GM18498 (cell line): ENCODE data around the gene DOK4.
A peak's percentile ranks its signal among the peaks of the same experiment; 100 is the strongest.

Experiments used
- ATAC-seq: cut with Tn5 transposase; IDR thresholded peaks from one replicate; pipeline ENCODE4 v1.9.1; 2021; ENCODE audit warnings: mild to moderate bottlenecking, moderate library complexity; ENCODE audit not compliant: unreplicated experiment

Gene DOK4

DNA sequence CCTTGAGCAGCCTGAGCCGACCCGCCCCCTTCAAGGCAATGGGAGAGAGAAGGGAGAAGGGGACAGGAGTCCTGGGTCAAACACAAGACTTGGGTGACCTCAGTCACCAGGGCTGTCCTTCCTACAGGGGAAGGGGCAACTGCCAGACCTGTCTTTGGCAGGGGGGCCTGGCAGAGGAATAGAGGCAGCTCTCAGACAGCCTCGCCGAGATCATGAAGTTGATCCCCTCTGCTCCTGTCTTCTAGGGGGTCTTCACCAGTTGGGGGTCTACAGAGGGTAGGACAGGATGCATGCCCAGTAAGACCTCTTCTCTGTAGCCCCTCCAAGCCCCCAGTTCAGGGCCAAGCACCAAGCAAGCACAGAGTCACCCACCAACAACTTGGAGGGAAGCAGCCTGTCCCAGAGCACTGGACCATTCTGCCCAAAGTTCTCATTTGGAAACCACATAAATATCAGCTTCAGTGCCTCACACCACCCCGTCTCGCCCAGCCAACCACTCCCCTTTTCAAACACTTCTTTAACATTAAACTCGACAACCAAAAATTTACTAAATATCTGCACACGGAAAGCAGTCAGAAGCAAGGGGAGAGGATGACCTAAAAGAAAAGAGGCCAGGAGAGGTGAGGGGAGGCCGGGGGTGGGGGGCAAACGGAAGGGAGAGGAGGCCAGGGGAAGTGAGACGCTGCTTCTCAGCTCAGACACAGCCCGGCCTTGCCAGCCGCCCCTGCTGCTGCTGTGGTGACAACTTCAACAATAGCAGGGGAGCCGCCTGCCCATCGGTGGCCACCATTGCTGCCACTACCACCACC is 7.7 kb downstream of the DOK4 start:
- ATAC-seq = no peak

DNA sequence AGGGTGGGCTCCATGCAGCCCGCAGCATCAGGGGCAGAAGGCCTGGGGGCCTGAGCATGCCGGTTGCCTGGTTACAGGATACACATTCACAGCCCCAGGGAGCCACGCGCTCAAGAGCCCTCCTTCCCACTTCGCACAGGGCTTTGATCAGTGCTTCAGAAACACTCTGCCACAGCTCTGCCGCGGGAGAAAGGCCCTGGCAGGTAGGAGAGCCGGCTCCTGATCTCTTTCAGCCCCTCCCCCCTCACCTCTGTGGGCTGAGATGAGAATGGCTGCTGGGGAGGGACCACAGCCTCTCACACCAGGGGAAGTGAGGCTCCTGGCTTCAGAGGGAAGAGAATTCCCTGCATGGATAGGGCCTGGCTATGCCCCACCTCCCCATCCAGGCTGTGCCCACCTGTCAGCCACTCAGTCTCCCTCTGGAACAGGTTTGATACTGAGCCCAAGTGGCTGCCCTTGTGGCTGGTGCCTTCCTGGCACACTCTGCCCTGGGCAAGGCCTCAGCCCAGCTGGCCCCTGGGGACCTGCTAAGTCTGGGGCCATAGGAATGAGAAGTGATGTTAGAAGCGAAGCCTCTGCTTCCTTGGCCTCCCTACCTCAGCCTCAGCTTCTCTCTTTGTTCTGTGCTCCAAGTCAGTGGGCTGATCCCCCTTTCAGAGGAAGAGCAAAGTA is 8.6 kb downstream of the DOK4 start:
- ATAC-seq = no peak

DNA sequence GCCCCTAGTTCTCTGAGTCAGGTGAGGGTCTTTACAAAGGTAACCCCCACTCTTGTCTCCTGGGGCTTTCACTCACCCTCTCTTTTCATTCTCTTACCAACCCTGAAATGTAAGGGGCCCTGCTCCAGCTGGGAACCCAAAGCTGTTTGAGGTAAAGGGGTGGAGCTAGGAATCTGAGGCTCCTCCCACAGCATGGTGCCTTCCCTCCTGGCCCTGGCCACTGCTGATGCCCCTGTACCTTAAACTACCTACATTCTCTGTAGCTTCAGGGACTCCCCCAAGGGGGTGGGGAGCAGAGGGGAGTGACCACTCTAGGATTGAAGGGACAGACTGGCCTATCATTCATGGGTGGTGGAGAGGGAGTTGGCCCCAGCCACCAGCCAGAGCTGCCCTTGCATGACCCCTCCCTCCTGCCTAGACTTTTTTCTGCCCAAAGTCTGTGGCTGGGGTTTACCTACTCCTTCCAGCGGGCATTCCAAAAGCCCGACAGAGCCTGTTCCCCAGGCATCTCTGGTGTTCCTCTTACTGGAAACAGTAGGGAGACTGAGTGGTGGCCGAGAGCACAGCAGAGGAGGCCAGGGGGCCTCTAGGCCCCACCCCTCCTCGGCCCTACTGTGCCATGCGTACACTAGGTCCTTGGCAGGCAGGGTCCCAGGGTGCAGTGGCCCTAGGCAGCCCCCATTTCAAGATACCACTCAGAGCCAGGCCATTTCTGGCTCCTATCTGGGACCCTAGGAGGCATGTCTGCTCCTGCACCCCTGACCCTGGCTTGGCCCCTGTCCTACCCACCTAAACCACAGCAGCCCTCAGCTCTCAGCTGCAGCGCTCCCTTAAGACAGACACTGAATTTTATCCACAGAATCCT is 9.5 kb downstream of the DOK4 start:
- ATAC-seq = no peak

DNA sequence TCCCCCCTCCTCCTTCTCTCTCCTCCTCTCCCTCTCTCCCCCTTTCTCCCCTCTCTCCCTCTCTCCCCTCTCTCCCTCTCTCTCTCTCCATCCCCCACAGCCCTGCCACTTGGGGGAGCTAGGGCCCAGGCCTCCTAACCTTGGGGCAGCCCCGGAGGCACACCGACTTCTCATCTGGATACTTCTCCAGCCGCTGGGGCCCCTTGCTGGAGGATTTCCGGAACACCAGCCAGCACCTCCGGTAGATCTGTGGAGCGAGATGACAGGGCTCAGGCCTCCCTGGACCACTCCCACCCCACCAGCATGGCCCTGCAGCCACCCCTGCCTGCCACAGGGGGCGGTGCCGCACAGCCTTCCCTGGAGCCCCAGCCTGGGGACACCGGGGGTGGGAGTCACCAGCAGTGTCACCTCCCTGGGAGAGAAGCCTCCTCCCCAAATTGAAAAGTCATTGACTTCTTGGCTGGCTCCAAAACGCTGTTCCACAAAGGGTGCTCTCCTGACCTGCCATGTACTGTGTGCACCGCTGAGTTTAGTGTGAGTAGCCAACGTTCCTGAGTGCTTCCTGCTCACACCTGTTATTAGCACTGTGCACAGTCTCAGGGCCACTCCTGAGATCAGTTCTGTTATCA is 10.5 kb downstream of the DOK4 start:
- ATAC-seq = peak; percentile 86

DNA sequence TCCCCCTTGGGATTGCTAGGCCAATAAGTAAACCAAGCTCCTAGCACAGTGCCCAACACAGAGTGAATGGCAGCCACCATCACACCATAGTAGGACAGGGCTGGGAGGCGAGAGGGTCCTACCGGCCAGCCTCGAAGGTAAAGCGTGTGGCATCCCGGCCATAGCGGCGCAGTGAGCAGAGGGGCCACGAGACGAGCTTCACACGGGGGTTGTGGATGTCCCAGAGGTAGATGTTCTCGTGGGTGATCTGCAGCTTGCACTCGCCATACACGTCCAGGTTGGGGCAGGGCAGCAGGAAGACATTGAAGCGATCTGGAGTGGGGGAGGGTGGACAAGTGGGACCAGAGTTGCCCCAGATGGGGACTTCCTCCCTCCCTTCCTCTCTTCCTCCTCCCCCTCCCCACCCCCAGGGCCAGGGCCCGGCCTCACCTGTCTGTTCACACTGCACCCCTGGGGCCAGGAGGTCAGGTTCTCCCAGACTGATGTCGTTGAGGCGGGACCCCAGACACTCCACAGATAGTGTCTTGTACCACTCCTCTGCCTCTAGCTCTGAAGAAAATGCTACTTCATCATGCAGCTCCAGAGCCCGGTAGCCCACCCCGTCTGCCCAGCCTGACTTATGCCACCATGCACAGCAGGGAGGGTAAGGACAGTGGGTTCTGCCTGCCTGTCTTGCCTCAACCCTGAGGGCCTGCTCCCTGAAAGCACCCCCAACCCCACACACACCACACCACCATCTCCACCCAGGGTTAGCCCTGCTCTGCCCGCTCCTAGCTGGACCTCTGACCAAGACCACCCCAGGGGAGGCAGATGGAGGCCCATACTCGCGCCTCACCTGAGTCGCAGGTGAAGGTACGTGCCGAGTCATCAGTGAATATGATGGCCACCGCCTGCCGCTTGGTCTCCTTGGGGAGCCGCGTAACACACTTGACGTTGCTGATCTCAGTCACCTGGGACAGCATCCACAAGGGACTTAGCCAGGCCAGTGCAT is 11.3 kb downstream of the DOK4 start:
- no peak for ATAC-seq

DNA sequence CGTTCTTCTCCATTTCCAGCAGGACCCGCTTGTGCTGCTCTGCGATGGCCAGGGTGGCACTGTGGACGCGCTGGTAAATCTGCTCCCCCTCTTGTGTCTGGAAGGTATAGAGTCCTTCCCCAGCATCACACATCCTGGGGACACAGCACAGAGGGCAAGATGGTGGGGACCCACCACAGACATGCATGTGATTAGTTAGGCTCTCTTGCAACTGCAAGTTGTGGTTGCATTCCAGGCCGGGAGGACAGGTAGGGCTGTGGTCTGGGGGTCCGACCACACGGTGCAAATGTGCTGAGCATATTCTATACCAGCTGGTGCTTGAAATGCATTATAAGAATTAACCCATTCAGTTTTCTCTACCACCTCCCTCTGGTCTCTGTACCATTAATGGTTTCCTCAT is 12.4 kb downstream of the DOK4 start:
- no peak for ATAC-seq

DNA sequence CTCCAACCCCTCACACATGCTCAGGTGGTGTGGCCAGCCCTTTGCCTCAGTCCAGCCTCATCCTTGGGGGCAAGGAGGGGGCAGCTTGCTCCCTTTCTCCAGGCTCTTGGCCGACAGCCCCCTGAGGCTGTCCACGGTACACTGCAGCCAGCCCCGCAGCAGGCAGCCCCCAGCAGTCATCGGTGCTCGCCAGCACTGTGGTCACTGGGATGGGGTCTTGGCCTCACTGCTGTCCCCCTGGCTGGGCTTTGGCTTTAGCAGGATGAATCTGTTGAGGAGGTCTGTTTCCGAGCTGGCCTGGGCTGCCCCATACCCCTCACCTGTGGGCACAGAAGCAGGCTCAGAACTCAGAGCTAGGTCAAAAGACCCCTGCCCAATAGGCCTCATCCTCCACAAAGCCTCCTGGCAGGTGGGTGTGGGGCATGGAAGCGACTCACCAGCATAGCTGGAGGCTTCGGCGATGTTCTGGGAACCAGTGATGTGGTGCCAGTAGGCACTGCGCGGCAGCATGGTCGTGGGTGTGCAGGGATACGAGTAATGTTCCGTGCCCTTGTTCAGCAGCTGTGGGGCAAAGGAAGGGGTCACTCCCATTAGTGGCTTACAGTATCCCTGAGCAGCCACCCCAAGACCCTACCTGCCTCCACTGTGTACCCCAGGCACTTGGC is 13.0 kb downstream of the DOK4 start:
- no peak for ATAC-seq

DNA sequence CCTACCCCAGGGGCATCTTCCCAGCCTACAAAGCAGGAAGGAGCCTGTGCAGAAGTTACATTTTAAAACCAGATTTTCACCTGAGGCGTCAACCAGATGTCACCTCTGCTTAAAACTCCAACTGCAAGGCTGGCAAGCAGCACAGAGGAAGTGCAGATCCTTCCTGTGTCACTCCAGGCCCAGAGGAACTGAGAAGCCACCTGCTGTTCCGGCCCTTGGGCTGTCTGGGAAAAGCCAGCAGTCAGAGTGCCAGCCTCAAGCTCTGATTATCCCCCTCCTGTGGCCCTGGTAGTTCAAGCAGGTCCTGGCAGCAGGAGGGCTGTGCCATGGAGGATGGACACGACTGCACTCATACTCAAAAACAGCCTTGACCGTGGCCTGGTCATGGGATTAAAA is 13.6 kb downstream of the DOK4 start:
- no peak for ATAC-seq

DNA sequence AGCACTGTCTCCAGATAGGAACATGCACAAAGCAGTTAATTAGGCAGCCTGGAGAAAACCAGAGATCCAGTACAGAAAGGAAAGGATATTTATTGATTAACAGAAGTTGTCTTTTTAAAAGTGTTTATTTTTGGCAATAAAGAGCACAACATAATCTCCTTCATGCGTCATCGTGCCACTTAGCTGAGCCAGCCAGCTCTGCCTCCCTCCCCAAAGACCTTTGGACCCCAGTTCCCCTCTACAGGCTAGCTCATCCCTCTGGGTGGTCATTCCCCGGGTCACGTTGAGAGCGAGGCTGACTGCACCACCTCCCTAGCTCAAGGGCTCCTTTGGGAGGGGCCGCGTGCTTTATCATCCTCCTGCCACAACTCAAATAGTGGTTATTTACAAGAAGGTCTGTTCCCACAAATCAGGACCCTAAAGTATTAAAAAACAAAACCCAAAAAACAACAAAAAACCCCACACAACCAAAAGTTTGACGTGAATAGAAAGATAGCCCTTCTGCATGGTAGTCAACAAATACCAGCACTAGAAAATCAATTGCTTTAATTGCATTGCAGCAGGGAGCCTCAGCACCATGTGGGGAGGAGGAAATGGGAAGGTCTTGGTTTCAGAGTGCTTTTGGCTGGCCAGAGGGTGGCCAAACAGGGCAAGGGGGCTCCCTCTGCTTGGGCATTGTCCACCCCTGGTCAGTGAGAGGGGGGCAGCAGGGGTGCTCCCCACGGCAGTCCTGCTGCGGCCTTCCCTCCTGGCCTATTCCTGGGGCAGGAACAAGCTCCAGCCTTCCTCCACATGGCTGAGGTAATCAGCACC is 14.2 kb downstream of the DOK4 start:
- no peak for ATAC-seq

DNA sequence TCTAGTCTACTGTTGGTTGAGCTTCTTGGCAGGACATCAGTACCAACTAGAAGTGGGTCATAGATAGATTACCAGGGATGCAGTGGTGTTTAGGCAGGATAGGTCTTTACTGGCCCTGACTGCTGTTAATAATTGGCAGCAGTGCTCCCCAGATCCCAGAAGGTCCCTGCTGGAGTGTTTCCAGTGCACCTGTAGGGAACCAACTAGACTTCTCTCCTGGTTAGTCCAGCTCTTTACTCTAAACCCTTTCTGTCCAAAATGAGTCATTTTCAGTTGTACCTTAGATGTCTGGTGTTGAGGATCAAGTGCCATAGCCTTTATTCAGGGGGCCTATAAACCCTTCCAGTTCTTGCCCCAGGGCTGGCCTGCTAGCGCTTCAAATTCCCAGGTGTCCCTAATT is 15.1 kb downstream of the DOK4 start:
- no peak for ATAC-seq

DNA sequence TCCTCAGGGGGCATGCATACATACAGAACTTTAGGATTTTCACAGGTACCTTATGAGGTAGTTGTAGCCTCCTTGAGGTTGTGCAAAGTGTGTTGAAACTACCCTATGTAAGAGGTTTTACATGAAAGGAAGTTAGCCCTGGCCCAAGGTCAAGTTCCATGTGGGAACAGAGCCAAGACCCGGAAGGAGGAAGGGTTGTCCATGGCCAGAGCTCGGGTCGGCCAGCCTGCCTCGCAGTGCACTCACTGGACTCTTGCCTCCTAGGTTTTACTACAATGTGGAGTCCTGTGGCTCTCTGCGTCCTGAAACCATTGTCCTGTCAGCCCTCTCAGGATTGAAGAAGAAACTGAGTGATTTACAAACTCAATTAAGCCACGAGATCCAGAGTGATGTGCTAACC is 15.6 kb downstream of the DOK4 start:
- ATAC-seq = no peak

DNA sequence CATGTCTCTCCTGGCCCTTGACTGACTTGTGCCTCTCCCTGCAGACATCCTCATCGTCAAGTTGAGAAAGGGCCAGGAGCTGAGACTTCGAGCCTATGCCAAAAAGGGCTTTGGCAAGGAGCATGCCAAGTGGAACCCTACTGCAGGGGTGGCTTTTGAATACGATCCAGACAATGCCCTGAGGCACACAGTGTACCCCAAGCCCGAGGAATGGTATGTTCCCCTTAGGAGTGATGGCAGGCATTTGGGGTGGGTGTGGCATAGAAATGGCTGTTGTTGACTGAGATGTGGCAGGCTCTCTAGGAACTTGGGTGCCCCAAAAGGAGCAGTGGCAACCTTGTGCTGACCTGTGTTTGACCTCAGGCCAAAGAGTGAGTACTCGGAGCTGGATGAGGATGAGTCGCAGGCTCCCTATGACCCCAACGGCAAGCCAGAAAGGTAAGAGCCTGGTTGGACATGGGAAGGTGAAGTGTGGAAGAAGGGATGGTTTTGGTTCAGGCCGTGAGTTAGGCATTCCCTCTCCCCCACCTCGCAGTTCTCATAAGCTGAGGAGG is 16.3 kb downstream of the DOK4 start:
- no peak for ATAC-seq

DNA sequence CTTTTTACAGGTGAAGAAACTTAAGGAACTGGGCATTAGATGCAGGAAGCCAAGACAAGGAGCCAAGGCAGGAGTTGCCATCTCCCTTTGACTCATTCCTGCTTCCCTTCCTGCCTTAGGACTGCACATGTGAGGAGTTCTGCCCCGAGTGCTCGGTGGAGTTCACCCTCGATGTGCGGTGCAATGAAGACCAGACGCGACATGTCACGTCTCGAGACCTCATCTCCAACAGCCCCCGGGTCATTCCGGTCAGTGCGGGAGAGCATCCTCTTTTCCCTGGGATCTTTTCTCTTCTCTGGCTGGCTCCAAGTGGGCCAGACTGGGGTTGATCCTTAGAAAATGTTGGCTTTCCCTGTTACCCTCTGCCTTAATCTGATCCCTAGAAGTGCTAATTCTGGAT is 17.2 kb downstream of the DOK4 start:
- no peak for ATAC-seq

DNA sequence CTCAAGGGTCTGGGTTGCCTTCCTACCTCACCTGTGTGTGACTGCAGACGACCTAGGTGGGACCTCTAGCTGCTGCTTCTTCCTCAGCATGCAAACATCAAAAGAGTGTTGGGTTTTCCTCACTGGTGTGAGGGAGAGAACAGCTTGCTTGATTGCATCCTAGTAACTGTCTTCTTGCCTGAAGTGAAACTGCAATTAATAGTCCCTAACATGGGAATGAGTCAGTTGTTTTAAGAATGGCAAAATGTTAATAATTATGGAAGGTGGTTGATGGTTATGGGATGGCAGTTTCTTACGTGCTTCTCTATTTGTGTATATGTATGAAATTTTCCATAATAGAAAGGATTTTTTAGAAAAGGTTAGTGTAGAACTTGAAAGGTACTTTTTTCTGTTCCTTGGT is 17.9 kb downstream of the DOK4 start:
- no peak for ATAC-seq

DNA sequence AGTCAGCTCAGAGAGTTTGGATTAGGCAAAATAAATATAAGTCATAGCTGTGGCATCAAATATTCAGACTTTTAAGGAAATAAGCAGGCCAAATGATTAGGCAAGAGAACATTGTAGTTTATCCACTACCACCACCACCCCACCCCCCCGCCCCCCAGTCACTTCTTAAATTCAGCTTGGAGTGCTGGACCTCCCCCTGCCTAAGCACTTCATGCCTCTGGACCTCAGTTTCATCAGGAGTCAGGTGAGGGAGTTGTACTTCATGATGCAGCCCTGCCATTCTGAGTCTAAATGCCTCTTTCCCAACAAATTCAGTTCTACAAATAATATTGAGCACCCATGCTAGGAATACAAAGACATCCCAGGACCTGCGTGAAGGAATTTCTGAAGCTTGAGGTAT is 21.8 kb downstream of the DOK4 start:
- ATAC-seq = no peak

DNA sequence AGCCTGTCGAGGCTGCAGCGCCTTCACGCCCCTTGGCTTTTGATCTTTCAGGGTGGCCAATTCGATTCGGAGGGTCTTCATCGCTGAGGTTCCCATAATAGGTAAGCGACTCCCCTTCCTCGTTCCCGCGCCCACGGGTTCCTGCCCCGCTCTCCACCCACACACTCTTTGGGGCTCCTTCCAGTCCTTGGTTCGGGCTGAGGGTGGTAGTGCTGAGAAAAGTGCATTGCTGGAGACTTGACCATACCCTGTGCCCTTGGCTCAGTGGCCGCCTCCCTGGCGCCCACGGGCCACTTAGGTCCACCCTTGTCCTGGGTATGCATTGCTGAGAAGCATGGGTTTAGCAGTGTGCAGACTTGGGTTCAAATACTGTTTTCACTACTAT is 23.3 kb downstream of the DOK4 start:
- ATAC-seq = peak; percentile 16

DNA sequence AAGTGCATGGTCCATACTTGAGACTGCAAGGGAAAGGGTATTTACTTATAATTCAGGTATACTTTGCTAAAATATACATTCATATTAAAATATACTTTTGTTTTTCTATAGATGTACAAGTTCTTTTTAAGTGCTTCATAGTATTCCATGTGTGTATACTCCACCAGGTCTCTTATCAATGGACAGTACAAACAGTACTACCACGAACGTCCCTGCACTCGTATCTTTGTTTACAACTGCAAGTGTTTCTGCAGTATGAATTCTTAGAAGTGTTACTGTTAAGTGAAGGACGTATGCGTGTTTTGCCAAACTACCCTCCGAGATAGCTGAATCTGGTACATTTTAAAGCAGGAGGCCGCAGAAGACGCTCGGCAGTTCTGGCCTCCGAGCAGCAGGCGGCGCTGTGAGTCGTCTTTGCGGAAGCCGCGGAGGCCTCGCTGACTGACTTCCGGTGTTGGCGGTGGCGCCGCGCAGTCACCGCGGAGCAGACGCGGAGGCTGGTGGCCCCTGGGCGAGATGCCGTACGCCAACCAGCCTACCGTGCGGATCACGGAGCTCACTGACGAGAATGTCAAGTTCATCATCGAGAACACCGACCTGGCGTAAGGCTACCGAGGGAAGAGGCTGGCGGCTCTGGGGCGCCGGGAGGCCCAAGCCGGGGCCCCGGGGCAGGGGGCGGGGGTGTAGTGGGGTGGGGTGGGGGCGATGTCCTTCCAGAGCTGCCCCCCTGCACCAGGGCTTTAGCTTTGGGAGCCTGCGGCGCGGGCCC is 23.9 kb downstream of the DOK4 start, which contains the start of gene POLR2C:
TSS of gene POLR2C (plus strand) at position 471 of the 769 bp plus-strand sequence. CDS start at position 517, 46 bp downstream.
- ATAC-seq = peak; percentile 94
